Urothelium cell line (cell line): ENCODE measurements around the gene ZNF343.

Experiments used
- DNase-seq: peaks from one replicate; pipeline ENCODE4 v3.0.0; 2011; ENCODE audit warnings: low spot score, mixed read lengths
- FAIRE-seq: peaks from 2 replicates; lab custom pipeline; 2011; peaks lifted over from hg19 to GRCh38; lab: Jason Lieb, UNC

The ZNF343 gene

GRCh38 chr20:2475850-2476741, 32.6 kb downstream of the ZNF343 start:
- DNase-seq (no peak), FAIRE-seq (no peak)

GRCh38 chr20:2473516-2473915, 35.2 kb downstream of the ZNF343 start:
- DNase-seq (no peak), FAIRE-seq (no peak)

- FAIRE-seq (peak; percentile 65), DNase-seq (peak; percentile 96)
These were observed 38.1 kb downstream of the ZNF343 start, which contains the start of gene SNRPB for GRCh38 chr20:2470423-2471193. Gene SNRPB, minus strand, starts transcription at chr20:2470789. Its CDS starts 99 bp downstream, at chr20:2470690.

- FAIRE-seq, result no peak
- peak; percentile 67 for DNase-seq
These were observed 38.7 kb downstream of the ZNF343 start for GRCh38 chr20:2469991-2470422.

GRCh38 chr20:2468581-2469407, 39.9 kb downstream of the ZNF343 start:
- no peak for FAIRE-seq

GRCh38 chr20:2467412-2467811, 41.3 kb downstream of the ZNF343 start:
- FAIRE-seq (no peak), DNase-seq (no peak)

More at GRCh38 chr20:2468581-2469407, 39.9 kb downstream of the ZNF343 start:
- no peak for DNase-seq

GRCh38 chr20:2465100-2465499, 43.6 kb downstream of the ZNF343 start:
- no peak for FAIRE-seq

GRCh38 chr20:2463616-2464365, 44.9 kb downstream of the ZNF343 start:
- DNase-seq (no peak), FAIRE-seq (no peak)

More at GRCh38 chr20:2465100-2465499, 43.6 kb downstream of the ZNF343 start:
- no peak for DNase-seq

GRCh38 chr20:2462484-2462883, 46.2 kb downstream of the ZNF343 start:
- DNase-seq (no peak), FAIRE-seq (no peak)

- DNase-seq (no peak), FAIRE-seq (no peak)
These were observed 47.8 kb downstream of the ZNF343 start for GRCh38 chr20:2460752-2461424.

- no peak for FAIRE-seq
- DNase-seq, result no peak
These were observed 48.5 kb downstream of the ZNF343 start for GRCh38 chr20:2459981-2460751.

GRCh38 chr20:2458919-2459499, 49.7 kb downstream of the ZNF343 start:
- DNase-seq, result no peak
- no peak for FAIRE-seq

GRCh38 chr20:2455771-2456497, 52.8 kb downstream of the ZNF343 start:
- DNase-seq (no peak), FAIRE-seq (no peak)

GRCh38 chr20:2453792-2454191, 54.9 kb downstream of the ZNF343 start:
- peak; percentile 23 for FAIRE-seq

GRCh38 chr20:2451939-2452732, 56.6 kb downstream of the ZNF343 start:
- FAIRE-seq, result no peak
- DNase-seq, result peak; percentile 72

More at GRCh38 chr20:2453792-2454191, 54.9 kb downstream of the ZNF343 start:
- no peak for DNase-seq

GRCh38 chr20:2451422-2451821, 57.3 kb downstream of the ZNF343 start:
- DNase-seq (no peak), FAIRE-seq (no peak)

- DNase-seq, result no peak
- no peak for FAIRE-seq
These were observed 59.3 kb downstream of the ZNF343 start for GRCh38 chr20:2449386-2449785.
